C4-2B (cell line): Measurements from ENCODE around the gene PRKCB.

ENCODE experiments used
- H3K27ac ChIP-seq: fragments of 450-650 bp; 2 replicates; pipeline ENCODE4 v1.5.1; 2017
- ZFX ChIP-seq: fragments of 450-650 bp; IDR thresholded peaks from 2 replicates; pipeline ENCODE4 v1.6.1; 2017
- TF ChIP-seq, protein P1 (sequence below): fragments of 450-650 bp; conservative IDR thresholded peaks from 2 replicates; pipeline ENCODE4 v1.5.1; 2017; ENCODE audit warnings: mild to moderate bottlenecking

The PRKCB gene

DNA sequence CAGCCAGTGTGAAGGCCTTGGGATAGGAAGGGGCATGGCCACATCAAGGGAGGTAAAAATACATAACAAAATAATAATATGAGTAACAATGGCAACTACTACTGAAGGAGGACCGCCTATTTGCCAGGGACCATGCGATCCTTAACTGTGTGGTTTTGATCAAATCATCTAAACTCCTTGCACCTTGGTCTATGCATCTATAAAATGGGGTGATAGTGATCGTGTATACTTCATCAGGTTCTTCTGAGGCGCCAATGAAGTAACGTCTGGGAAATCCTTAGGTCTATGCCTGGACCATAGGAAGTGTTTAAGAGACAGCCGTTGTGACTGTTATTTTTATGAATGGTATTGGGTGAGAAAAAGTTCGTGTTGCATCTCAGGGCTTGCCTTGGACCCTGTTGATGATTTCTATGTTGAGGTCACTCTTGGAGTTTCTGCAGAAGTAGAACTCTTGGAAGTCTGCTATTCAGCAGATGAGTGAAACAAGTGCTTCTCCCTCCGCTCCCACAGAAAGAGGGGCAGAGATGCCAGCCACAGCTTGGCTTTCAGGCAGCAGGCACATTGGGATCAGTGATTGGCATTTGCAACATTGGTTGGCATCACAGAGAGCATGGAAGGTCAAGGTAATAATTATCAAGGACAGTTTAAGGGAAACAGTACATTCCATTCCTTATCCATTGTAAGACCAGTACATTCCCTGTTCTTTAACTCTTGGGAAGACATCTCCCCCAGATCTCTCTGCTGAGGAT is 63.1 kb downstream of the PRKCB start:
- H3K27ac ChIP-seq: no peak overlapping the region
- TF ChIP-seq, protein P1, sequence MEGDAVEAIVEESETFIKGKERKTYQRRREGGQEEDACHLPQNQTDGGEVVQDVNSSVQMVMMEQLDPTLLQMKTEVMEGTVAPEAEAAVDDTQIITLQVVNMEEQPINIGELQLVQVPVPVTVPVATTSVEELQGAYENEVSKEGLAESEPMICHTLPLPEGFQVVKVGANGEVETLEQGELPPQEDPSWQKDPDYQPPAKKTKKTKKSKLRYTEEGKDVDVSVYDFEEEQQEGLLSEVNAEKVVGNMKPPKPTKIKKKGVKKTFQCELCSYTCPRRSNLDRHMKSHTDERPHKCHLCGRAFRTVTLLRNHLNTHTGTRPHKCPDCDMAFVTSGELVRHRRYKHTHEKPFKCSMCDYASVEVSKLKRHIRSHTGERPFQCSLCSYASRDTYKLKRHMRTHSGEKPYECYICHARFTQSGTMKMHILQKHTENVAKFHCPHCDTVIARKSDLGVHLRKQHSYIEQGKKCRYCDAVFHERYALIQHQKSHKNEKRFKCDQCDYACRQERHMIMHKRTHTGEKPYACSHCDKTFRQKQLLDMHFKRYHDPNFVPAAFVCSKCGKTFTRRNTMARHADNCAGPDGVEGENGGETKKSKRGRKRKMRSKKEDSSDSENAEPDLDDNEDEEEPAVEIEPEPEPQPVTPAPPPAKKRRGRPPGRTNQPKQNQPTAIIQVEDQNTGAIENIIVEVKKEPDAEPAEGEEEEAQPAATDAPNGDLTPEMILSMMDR: no peak
- TF ChIP-seq ZFX: no peak

DNA sequence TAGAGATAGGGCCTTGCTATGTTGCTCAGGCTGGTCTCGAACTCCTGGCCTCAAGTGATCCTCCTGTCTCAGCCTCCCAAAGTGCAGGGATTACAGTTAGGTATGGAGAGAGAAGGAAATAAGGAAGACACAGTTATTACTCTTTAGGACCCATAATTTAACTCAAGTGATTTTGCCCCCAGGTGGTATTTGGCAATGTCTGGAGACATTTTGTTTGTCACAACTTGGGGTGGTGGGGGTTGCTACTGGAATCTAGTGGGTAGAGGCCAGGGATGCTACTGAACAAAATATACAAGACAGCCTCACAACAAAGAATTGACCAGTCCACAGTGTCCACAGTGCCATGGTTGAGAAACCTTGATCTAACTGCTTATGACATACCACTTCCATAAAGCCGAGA is 64.1 kb downstream of the PRKCB start:
- no peak overlapping the region for H3K27ac ChIP-seq
- TF ChIP-seq, protein P1: no peak
- no peak for TF ChIP-seq ZFX

- TF ChIP-seq, protein P1: no peak
- no peak for TF ChIP-seq ZFX
- no peak overlapping the region for H3K27ac ChIP-seq
Observed at GRCh38 chr16:23900480-23901177, 64.8 kb downstream of the PRKCB start.

GRCh38 chr16:23901178-23902033 is 65.6 kb downstream of the PRKCB start:
- TF ChIP-seq, protein P1: no peak
- TF ChIP-seq ZFX: no peak
- H3K27ac ChIP-seq: no peak overlapping the region

DNA sequence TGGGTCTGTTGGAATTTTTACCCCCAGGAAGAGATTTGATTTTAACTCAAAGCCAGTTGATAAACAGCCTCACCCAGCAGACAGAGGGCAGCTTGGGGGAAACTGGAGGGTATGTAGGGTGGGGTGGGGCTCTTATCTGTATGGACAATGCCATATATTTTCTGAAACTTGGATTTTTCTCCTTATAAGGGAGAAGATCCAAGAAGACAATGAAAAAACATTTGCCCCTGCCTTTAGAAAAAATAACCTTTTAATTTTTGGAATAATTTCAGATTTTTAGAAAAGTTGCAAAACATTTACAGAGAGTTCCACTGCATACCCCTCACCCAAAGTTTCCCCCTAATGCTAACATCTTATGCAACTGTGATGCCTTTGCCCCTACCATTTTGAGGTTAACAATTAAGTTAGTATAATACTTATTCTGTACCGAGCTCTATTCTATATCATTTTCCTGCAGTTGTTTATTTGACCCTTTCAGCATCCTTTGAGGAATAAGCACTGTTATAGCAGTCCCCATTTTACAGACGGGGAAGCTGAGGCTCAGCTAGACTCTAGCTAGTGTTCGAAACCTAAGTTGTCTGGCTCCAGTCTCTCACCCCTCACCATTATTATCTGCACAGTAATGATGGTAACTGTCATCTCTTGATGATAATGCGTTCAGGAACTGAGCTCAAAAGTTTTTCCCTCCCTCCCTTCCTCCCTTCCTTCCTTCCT is 66.4 kb downstream of the PRKCB start:
- TF ChIP-seq ZFX: no peak
- TF ChIP-seq, protein P1: no peak
- H3K27ac ChIP-seq: no peak overlapping the region

GRCh38 chr16:23902748-23903414 is 67.1 kb downstream of the PRKCB start:
- TF ChIP-seq, protein P1: no peak
- TF ChIP-seq ZFX: no peak
- no peak overlapping the region for H3K27ac ChIP-seq
